HG03442 (cell line): ENCODE results near the gene CROCC.

ENCODE experiments used
- ATAC-seq: cut with Tn5 transposase; IDR thresholded peaks from one replicate; pipeline ENCODE4 v1.9.1; 2021; ENCODE audit warnings: mild to moderate bottlenecking, moderate library complexity; ENCODE audit not compliant: unreplicated experiment

The CROCC gene

GRCh38 chr1:17005365-17005740 is 83.6 kb downstream of the CROCC start:
- ATAC-seq: no peak

DNA sequence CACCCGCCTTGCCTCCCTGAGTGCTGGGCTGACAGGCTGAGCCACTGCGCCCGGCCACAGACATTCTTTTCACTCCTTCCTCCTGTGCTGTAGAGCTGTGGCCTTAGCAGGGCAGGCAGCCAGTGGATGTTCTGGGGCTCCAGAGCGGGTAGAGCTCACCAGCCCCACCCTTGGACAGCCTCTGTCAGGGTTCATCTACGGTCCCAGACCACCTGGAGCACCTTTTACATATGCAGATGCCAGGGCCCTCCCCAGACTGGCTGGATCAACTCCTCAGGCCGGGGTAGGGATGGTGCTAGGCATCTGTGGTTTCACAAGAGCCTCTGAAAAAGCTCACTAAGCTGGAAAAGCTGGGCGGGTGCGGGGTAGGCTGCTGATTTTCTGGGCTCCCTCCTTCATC is 85.4 kb downstream of the CROCC start:
- no peak for ATAC-seq

DNA sequence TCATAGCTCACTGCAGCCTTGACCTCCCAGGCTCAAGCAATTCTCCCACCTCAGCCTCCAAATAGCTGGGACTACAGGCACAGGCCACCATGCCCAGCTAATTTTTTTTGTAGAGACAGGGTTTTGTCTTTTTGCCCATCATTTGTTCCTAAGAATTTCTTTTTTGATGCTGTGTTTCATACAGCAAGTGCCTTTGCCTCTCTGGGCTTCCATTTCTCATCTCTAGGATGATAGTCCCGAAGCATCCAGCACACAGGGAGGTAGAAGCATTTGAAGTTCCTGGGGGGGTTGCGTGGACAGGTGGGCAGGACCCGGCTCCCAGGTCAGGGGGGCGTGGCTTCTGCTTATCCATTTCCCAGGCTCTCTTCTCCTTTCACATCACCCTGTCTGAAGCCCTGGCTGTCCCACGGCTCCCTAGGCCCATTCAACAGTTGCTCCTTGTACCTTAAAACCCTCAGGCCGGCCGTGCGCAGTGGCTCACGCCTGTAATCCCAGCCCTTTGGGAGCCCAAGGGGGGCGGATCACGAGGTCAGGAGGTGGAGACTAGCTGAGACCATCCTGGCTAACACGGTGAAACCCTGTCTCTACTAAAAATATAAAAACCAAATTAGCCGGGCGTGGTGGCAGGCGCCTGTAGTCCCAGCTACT is 86.6 kb downstream of the CROCC start:
- no peak for ATAC-seq

DNA sequence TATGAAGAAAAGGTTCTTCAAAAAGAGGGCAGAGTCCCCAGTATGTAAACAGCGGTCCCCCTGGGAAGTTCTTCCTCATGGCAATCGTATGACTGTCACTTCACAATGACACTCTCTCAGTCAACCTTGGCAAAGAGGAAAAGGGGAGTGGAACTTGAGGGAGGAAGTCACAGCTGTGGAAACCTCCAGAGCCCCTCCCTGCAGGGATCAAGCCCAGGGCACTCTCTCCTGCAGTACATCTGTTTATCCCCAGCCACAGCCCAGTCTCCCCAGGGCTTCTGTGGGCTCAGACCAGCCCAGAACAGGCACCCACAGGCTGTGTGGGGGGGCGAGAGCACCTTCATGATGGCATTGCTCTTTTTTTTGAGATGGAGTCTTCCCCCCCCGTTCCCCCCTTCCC is 88.0 kb downstream of the CROCC start:
- ATAC-seq: no peak

- no peak for ATAC-seq
Observed at GRCh38 chr1:17011092-17011438, 89.3 kb downstream of the CROCC start.

GRCh38 chr1:17011439-17012307 is 89.9 kb downstream of the CROCC start, which contains the start of gene ATP13A2:
Gene ATP13A2, minus strand, starts transcription at chr1:17011928. Its CDS starts 190 bp downstream, at chr1:17011738.
- ATAC-seq: peak; percentile 84

DNA sequence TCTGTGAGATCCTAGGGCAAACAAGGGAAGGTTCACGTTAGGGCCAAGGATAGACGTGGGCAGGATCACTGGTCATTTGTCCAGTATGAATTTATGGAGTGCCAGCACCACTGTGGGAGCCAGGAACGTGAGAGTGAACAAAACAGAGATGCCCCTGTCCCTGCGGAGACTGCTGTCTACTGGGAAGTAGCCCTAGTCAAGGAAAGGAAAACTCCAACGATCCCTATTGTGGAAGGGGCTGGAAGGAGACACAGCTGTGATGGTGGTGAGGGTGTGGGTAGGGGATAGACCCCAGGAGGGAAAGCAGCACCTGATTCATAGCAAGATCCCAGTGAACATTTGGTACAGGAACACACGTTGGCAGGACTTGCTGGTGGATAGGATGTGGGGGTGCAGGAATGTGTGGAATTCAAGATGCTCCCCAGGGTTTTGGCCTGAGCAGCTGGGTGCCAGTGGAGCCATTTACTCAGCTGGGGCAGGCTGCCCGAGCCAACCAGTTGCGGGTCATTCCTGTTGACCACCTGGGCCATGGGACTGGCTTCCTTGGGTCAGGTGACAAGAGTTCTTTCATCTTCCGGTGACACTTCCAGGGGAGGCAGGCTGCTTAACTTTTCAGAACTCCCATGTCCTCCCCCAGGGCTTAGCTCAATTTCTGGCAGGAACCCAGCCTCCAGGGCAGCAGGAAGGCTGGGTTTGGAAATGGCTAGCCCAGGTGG is 91.2 kb downstream of the CROCC start:
- no peak for ATAC-seq

GRCh38 chr1:17013491-17014320 is 92.0 kb downstream of the CROCC start:
- ATAC-seq: no peak

DNA sequence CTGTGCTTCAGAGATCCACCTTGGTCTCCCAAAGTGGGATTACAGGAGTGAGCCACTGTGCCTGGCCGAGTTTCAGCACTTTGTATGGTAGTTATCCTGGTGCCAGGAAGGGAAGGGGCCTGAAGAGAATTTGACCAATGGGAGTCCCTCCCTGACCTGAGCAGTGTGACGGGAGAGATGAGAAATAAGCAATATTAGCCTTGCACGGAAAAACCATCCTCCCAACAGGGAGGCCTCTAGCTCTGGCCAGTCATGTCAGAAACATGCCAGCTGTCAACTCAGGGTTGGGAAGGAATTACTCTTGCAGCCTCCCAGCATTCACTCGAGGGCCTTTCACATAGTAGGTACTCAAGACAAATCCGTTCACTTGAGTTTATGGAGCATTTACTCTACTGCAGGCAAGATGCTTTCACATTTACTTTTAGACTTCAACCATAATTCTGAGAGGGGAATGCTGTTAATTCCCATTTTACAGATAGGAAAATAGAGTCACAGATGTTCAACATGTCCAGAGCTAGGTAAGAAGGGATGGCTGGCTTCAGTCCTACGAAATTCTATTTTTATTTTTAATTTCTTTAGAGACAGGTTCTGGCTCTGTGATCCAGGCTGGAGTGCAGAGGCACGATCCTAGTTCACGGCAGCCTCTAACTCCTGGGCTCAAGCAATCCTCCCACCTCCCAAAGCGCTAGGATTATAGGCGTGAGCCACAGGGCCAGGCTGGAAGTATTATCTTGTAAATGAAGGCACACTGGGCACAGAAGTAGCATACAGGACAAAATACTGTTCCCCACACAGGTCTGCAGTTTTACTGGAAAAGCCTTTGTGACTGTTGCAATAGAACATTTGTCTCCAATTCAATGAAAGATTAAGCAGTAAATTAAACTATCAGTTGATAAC is 93.2 kb downstream of the CROCC start:
- ATAC-seq: no peak

GRCh38 chr1:17016317-17016661 is 94.6 kb downstream of the CROCC start:
- ATAC-seq: no peak

DNA sequence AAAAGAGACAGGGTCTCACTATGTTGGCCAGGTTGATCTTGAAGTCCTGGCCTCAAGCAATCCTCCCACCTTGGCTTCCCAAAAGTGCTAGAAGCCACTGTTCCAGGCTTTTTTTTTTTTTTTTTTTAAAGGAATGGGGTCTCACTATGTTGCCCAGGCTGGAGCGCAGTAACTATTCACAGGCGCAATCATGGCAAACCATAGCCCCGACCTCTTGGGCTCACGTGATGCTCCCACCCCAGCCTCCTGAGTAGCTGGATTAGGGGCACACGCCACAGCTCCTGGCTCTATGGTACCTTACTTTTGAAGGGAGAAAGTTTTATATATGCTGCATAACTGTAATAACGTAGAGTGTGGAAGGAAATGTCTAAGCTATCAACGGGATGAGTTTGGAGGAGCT is 95.7 kb downstream of the CROCC start:
- ATAC-seq: no peak

DNA sequence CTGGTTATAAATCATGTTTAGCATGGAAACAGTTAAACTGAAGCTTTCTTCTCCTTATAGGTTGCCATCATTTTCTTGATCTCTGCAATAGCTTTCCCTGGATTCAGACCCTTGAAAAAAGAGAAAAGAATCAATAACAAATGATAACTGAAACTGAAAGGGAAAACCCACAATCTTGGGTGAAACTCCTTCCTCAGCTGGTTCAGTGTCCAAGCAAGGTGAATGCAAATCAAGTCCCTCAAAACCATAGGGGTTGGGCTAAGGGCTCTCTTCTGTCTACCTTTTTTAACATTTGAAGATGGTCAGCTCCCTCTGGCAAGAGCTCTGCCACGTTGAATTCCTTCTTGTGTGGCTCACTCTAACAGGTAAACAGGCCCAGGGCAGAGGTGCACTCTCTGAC is 97.1 kb downstream of the CROCC start:
- no peak for ATAC-seq

DNA sequence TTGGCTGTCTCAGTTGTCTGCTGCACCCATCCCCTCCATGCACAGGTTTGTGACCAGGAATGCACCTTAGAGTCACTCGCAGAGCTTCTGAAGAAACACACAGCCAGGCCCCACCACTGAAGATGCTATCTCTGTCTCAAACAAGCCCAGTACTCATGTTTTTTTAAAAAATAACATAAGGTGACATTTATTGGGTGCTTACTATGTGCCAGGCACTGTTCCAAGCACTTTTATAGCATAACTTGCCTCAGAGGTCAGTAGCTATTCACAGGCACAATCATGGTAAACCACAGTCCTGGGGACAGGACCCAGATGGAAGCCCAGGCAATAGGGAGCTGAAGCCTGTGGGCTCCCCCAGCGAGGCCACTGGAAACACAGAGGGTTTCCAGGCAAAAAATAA is 98.8 kb downstream of the CROCC start:
- ATAC-seq: no peak

DNA sequence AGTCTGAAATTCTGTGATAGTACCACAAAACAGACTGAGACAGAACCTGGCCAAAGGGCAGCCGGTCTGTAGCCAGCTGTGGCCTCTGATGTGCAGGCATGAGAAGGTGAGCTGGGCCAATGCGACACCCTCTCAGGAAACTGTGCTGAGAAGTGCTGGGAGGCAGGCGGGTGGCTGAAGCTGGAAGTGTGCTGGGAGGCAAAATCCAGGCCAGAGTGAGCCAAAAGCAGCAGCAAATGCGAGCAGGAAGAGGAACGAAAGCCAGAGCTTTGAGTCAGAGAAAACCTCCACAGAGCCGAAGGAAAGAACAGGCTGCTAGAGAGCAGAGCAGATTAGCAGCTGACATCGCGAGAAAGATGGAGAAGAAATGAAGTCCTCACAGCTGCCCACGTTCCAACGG is 100.2 kb downstream of the CROCC start:
- ATAC-seq: no peak
